Activated T-cell treated with anti-CD3 and anti-CD28 coated beads for 4 hours (primary cell): ENCODE results near the gene DOCK7.
A peak's percentile ranks its signal among the peaks of the same experiment; 100 is the strongest.
"Not testable (repeated sequence)": the region's sequence is repeated elsewhere in the genome, so short reads cannot be mapped to it uniquely, and the experiment has no call there.

Experiments
- DNase-seq: peaks from one replicate; pipeline ENCODE4 v3.0.0-alpha.2; 2020

Gene DOCK7, protein sequence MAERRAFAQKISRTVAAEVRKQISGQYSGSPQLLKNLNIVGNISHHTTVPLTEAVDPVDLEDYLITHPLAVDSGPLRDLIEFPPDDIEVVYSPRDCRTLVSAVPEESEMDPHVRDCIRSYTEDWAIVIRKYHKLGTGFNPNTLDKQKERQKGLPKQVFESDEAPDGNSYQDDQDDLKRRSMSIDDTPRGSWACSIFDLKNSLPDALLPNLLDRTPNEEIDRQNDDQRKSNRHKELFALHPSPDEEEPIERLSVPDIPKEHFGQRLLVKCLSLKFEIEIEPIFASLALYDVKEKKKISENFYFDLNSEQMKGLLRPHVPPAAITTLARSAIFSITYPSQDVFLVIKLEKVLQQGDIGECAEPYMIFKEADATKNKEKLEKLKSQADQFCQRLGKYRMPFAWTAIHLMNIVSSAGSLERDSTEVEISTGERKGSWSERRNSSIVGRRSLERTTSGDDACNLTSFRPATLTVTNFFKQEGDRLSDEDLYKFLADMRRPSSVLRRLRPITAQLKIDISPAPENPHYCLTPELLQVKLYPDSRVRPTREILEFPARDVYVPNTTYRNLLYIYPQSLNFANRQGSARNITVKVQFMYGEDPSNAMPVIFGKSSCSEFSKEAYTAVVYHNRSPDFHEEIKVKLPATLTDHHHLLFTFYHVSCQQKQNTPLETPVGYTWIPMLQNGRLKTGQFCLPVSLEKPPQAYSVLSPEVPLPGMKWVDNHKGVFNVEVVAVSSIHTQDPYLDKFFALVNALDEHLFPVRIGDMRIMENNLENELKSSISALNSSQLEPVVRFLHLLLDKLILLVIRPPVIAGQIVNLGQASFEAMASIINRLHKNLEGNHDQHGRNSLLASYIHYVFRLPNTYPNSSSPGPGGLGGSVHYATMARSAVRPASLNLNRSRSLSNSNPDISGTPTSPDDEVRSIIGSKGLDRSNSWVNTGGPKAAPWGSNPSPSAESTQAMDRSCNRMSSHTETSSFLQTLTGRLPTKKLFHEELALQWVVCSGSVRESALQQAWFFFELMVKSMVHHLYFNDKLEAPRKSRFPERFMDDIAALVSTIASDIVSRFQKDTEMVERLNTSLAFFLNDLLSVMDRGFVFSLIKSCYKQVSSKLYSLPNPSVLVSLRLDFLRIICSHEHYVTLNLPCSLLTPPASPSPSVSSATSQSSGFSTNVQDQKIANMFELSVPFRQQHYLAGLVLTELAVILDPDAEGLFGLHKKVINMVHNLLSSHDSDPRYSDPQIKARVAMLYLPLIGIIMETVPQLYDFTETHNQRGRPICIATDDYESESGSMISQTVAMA (N-terminal part only)

DNA sequence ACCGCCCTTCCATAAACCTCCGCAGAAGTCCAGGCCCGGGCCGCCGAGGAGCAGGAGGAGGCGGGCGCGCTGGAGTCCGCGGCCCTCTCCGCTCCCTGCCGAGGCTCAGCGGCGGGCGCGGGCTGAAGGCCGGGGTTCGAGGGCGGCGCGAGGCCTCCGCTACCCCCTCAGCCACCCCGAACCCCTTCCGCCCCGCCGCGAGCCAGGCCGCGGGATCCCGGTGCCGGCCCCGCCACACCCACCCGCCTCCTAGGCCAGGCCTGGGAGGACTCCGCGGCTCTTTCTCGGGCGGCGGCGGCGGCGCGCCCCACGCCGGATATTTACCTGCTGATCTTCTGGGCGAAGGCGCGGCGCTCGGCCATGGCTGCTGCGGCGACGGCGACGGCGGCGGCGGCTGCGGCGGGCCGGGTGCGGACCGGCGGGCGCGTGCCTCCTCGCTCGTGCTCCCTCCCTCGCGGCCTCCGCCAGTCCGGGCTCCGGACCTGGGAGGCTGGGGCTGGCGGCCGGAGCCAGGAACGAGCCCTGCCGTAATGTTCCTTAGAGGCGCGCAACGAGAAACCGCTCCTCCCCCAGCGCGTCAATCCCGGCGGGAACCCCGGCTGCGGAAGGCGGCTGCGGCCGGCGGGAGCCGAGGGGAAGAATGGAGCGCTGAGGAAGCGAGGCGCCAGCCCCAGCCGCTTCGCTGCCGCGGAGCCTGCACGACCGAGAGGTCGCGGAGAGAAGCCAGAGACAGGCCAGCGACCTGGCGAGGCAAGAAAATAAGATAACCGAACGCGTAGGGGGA, at the start of gene DOCK7:
DOCK7 (minus strand) TSS at position 484 of the 784 bp plus-strand sequence; CDS start at position 362, 122 bp downstream.
- DNase-seq: peak; percentile 11

DNA sequence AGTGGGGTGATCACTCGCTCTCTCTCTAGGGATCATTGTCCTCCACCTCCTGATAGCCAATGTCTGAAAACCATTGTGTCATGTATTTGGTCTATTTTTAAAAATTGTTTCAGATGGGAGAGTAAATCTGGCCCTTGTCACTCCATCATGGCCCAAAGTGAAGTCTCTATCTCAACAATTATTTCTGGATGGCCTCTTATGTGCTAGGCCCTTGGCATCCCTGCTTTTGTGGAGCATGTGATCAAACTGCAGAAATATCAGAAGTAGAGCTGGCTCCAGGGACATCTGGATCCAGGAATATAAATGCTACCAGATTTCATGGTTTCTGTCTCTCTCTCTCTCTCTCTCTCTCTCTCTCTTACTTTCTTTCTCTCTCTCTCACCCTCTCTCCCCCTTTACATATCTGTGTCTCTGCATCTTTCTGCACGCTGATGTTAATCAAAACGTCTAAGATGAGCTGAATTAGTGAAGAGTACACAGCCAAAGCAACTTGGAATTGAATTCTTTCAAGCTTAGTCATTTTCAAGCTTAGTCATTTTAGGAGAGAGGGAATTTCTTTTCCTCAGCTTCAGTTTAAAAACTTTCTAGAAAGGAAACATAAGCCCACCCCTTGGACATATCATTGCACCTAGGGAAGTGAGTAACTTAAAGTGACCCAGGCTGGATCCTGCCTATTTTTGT, 47.4 kb upstream of the DOCK7 start:
- DNase-seq: no peak

DNA sequence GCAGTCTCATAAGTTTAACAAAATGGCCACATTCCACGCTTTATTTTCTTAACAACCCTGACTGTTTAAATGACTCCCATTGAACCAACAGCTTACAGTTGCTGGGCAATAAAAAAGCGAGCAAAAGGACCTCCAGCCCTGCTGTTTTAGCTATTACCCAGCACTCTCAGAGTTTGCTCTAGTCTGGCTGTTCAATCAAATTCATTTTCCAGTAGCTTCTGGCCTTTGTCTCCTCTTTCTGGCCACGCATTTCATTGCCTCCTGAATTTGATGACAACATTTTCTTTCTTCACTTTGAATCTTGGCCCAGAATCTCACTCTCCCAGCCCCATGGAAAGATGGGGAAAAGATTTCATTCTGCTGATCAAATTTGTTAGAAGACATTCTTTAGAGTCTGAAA, 44.1 kb upstream of the DOCK7 start:
- no peak for DNase-seq

DNA sequence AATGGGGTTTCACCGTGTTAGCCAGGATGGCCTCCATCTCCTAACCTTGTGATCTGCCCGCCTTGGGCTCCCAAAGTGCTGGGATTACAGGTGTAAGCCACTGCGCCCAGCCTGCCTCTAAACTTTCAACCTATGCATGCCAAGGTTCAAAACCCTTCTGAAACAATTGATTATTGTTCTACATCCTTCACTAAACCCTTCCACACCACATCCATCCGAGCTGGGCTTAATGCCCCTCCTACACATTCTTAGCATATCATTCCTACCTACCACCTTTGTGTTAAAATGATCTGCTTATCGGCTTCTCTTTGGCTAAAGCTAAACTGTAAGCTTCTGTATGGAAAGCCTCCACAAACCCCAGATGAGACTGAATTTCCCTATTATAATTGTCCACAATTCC, 40.8 kb upstream of the DOCK7 start:
- DNase-seq: no peak

DNA sequence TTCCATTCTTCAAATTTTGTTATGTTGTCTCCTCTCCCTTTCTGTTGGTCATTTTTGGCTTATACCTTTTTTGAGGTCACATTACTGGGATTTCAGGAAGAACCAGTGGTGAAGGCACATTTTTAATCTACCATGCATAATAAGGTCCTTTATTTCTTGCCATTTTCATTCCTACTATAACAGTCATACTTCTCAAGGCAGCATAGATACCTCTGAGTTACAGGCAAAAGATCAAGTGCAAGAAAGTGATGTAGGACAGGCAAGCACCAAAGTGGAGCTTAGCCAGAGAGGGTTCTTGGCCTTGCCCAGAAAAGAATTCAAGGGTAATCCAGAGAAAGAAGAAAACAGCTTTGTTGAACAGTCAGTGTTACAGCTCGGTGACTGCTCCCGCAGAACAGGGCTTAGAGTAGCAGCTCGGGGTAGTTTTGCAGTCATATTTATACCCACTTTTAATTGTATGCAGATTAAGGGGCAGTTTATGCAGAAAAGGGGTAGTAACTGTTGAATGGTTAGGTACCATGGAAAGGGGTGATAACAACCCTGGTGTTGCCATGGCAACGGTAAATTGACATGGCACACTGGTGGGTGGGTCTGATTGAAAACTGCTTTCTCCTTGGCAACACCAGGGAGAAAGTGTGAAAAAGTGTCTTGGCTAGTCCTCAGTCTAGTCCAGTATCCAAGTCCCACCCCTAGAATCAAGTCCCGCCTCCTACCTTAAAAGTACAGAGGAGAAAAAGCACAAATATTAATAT, 39.6 kb upstream of the DOCK7 start:
- no peak for DNase-seq

DNA sequence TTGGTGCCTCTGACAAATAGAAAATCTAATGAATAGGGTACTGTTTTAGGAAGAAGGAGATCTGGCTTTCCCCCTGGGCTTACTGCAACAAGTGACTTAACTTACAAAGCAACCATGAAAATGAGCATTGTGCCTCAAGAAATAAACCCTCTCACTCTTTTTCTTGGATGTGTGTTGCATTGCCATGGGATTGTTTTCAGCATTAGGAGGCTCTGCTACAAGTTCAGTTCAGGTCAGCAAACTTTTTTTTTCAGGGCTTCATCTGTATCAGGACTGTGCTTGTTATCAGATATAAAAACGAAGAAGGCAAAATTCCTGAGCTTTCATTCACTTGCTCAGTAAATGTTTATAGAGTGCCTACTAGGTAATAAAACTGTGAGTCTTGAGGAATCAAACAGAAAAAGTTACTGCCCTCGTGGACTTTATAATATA, 37.8 kb upstream of the DOCK7 start:
- DNase-seq: no peak

DNA sequence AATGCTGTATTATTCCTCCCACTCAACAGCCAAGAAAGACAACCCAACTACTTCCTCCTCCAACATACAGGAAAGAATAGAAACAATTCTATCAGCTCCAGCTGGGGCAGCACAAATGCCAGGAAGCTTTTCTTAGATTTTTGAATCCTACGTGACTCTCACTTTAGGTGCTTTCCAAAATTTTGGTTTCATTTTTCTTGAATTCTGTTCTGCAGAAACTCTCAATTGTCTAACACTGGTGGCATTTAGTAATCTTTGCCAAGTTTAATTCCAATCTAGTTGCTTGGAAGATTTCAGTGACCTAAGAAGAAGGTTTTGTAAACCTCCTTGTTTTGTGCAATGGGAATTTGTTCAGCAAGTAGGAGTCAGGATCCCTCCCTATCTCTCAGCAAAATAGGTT, 37.1 kb upstream of the DOCK7 start:
- no peak for DNase-seq

DNA sequence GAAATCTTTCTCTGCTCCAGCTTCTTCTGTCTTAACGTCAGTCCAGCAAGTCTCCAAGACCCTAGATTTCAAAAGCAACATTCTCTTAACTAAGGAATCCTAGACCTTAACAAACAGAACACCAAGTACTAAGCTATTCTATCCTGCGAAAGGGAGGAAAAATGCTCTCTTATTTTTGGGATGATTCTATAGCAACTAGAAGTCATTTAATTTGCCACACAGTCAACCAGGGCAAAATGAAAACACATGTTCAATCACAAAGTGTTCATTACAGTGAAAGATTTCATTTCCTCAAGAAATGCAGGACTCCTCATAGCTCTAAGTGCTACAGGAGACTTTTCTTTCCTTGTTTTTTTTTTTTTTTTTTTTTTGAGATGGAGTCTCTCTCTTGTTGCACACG, 36.2 kb upstream of the DOCK7 start:
- no peak for DNase-seq

DNA sequence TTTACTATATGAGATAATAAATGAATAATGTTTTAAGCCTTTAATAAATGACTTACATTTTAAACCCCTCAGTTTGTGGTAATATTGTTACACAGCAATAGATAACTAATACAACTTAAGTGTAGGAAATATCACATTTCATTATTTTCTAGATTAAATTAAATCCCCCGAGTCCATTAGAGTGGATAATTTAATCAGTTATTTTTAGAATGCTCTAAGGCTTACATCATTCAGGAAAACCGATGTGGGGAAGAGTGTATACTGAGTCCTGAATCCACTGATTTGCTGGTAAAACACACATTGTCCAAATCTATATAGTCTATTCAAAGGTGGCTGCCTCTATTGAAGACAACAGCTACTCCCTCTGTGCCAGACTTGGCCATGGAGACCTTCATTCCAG, 35.7 kb upstream of the DOCK7 start:
- no peak for DNase-seq

DNA sequence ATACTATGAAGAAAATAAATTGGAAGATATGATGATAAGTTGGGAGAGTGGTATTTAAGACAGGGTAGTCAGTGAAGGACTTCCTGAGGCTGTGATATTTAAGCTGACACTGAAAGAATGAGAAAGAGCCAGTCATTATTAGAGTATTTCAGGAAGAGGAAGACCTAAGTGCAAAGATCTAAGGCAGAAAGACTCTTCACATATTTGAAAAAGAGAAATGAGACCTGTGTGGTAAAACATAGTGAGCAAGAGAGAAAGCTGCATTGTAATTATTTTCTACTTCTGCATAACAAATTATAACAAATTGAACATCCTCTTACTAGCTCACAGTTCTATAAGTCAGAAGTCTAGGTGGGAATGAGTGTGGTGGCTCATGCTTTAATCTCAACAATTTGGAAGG, 34.6 kb upstream of the DOCK7 start:
- no peak for DNase-seq

DNA sequence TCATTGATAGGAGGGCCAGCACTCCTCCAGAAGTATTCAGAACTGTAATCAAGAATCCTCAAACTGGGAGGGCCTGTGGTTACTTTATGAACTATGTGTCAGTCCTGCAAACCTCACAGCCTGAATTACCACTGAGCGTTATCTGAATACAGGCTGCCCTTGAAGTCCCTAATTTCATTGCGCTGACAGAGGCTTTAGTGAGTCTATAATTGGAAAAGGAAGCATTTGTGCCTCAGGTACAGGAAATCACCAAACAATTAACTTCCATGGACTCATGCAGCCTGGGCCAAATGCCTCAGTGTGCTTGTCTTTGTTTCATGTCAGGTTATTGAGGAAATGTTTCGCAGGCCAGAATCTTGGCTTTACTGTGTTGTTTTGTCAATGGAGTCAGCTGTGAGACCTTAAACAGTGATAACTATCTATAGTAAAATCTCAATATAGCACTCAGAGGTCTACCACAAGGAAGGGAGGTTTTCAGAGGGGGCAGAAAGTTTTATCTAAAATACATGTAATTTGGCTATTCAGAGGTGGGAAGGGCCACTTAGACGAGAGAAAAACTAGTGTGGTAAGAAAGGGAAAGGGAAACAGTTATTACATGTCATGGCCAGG, 32.9 kb upstream of the DOCK7 start:
- DNase-seq: no peak

DNA sequence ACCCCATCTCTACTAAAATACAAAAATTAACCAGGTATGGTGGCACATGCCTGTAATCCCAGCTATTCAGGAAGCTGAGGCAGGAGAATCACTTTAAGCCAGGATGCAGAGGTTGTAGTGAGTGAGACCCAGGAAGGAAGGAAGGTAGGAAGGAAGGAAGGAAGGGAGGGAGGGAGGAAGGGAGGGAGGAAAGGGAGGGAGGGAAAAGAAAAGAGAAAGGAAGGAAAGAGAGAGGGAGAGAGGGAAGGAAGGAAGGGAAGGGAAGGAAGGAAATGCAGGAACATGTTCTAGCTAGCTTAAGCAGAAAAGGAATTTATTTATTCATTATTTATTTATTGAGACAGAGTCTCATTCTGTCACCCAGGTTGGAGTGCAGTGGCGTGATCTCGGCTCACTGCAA, 30.2 kb upstream of the DOCK7 start:
- DNase-seq: not testable (repeated sequence)

DNA sequence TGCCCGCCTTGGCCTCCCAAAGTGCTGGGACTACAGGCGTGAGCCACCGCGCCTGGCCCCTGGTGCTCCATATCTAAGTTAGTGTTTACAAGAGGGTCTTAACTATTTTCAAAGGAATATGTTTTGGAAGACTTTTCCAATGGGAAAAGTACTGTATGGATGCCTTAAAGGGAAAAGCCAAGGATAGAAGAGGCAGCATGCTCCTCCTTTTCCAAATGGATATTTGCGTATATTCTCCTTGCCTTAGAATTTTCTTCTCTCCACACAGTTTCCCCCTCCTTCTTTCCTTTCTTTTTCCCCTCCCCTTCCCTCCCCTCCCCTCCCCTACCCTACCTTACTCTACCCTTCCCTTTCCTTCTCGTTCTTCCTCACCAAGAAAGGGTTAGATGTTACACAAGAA, 29.3 kb upstream of the DOCK7 start:
- DNase-seq: no peak

DNA sequence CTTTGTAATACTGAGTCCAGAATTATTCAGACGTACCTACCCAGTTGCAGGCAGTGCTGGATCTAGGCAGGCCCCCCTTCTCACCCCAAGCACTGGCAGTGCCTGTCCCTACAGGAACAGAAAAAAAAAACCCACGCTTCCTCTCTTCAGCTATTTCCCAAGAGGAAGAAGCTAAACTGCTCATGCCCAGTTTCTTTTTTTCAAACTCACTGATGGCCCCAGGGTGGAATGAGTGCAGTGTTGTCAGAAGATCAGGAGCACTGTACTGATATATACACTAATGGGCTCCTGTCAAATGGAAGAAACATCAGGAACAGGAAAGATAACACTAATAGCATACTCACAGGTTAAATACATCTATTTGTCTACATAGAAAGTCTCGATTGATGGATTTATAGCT, 28.2 kb upstream of the DOCK7 start:
- DNase-seq: no peak

DNA sequence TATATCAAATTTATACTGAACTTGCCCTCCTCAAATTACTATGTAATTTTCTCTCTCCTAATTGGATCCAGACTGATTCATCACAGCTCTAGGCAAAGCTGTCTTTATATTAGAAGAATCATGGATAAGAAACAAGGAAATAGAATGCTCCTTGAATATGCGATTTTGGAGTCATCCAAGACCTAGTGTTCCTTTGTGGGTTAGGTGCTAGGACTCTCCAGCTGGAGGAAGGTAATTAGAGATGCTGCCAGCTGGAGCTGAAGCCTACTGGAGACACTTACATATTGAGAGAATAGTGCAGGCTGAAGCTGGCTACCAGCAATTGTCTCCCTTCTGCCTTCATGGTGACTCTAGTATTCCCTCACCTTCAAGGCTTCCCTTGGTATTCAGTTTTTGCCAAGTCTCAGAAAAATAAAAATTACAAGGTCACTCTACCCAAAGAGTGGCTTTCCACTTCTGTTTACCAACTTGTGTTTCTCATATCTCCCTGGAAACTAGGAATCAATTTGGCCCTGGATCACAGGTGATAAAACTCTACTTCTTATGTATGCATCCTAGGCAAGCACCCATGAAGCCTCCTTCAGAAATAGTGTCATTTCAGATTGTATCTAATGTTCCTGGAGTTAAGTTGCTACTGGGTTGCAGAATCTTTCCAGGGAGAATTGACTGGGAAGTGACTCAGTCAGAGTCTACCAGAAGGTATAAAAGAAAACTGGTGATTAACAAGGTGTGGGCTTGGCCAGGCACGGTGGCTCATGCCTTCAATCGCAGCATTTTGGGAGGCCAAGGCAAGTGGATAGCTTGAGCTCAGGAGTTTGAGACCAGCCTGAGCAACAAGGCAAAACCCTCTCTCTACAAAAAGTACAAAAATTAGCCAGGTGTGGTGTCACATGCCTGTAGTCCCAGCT, 24.4 kb upstream of the DOCK7 start:
- no peak for DNase-seq

DNA sequence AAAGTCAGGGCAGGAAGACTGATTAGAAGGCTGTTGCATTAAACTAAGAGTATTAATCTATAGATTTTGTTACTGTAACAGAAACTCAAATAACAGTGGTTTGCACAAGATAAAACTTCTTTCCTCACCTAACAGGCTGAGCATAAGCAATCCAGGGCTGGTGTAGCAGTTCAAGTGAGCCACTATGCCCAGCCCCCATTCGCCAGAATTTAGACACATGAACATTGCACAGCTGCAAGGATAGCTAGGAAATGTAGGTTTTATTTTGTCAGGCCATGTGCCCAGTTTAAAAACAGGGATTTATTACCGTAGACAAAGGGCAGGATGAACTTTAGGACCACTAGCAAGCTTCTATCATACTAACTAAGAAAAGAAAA, 19.5 kb upstream of the DOCK7 start:
- no peak for DNase-seq

DNA sequence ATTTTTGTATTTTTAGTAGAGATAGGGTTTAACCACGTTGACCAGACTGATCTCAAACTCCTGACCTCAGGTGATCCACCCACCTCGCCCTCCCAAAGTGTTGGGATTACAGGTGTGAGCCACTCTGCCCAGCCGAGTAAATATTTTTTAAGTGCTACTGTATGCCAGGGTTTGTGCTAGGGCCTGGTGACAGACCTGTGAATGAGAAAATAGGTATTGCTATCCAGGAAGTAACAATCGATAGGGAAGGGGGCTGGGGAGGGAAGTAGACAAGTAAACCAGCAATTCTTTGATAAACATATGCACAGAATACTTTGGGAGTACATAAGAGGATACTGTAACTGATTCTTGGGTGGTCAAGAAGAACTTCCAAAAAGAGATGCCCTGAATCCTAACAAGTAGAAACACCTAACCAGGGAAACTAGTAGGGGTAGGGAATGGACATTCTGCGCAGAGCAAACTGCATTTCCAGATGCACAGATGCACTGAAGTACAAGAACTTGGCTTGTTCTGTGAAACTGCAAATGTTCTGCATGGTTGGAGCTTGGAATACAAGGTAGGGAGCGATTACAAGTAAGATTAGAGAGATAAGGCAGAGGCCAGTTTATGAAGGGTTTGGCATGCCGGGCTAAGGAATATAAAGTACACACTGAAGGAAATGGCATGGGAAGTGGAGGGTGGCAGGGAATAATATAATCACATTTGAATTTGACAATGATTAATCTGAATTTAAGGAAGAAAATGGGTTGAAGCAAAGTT, 19.0 kb upstream of the DOCK7 start:
- no peak for DNase-seq

DNA sequence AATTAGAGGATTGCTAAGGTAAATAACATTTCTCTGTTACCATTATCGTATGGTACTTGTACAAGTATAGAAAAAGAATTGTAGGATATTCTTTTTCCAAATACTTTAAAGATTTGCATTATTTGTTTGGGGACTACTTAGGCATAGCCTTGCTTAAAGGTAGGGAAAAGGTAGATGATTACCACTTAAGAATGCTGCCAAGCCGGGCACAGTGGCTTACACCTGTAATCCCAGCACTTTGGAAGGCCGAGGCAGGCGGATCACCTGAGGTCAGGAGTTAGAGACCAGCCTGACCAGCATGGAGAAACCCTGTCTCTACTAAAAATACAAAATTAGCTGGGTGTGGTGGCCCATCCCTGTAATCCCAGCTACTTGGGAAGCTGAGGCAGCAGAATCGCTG, 10.0 kb upstream of the DOCK7 start:
- not testable (repeated sequence) for DNase-seq

DNA sequence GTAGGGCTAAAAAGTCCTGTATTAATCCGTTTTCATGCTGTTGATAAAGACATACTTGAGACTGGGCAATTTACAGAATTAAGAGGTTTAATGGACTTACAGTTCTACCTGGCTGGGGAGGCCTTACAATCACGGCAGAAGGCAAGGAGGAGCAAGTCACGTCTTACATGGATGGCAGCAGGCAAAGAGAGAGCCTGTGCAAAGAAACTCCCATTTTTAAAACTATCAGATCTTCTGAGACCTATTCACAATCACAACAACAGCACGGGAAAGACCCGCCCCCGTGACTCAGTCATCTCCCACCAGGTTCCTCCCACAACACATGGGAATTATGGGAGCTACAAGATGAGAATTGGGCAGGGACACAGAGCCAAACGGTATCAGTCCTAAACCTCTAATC, 6.3 kb upstream of the DOCK7 start:
- DNase-seq: not testable (repeated sequence)
